Type B pancreatic cell (in vitro differentiated cells): ENCODE measurements around the gene SEPTIN5. TPM values are rescaled to one million over a fixed set of nuclear protein-coding genes. Genes with fewer than 3 reads are reported as not detected.

Experiments
- DNase-seq: peaks from one replicate; pipeline ENCODE4 v3.0.0; 2021; ENCODE audit warnings: mixed read lengths; ENCODE audit not compliant: unreplicated experiment; ENCODE audit errors: extremely low spot score
- H3K27ac Mint-ChIP-seq: 2 replicates; pipeline ENCODE4 v1.8.0; 2021; ENCODE audit warnings: mild to moderate bottlenecking, mixed read lengths
- H3K27me3 Mint-ChIP-seq: 2 replicates; pipeline ENCODE4 v1.8.0; 2021; ENCODE audit warnings: mixed read lengths
- H3K36me3 Mint-ChIP-seq: 2 replicates; pipeline ENCODE4 v1.8.0; 2021; ENCODE audit warnings: mixed read lengths
- H3K4me1 Mint-ChIP-seq: one replicate; pipeline ENCODE4 v1.8.0; 2021; ENCODE audit warnings: mixed read lengths; ENCODE audit not compliant: unreplicated experiment
- H3K4me3 Mint-ChIP-seq: 2 replicates; pipeline ENCODE4 v1.8.0; 2021; ENCODE audit warnings: mild to moderate bottlenecking, mixed read lengths
- H3K9me3 Mint-ChIP-seq: 2 replicates; pipeline ENCODE4 v1.8.0; 2021; ENCODE audit warnings: mixed read lengths
- total RNA-seq: library from RNA; stranded (reverse); gene quantifications from 2 replicates; pipeline ENCODE4 v1.2.1, GENCODE V29; 2021; ENCODE audit warnings: low replicate concordance
- TF ChIP-seq, protein P1 (sequence below): fragments of 200-600 bp; sonication (generic); conservative IDR thresholded peaks from 2 replicates; pipeline ENCODE4 v1.5.0; 2021; ENCODE audit warnings: antibody characterized with exemption, mild to moderate bottlenecking

SEPTIN5 gene
- total RNA-seq, 1 donor from 2014 or later, result 45.7 TPM

DNA sequence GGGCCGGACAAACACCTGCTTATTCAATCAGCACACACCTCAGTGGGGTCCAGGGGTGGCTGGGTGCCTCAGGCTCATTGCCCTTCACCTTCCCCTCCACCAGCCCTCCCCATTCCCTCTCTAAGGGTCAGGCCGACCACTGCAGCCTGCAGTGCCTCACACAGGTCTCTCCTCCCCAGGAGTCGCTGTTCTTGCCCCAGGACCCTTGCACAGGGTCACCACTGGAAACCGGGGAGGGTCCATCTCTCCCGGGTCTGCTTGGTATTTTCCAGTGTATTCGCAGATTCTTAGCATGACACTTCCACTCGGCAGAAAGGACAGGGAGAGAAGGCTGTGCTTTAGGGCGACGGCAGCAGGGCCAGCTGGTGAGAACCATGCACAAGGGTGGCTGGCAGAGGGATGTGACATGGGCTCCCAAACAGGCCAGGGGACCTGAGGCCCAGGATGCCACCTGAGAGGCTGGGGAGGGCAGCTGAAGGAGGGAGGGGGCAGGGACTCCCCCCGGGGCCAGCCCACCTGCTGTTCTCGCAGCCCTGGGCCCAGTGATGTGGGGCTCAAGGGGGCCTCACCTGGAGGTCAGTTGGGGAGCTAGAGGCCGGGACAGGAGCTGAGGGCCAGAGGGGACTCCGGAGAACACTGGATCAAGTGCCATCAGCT lies 30.2 kb downstream of the SEPTIN5 start:
- peaks cover 5% of the 10 kb centered on the region for H3K4me1 Mint-ChIP-seq
- no peaks in the 10 kb centered on the region for H3K9me3 Mint-ChIP-seq
- DNase-seq, result no peak
- H3K4me3 Mint-ChIP-seq, result no peak overlapping the region
- TF ChIP-seq, protein P1, sequence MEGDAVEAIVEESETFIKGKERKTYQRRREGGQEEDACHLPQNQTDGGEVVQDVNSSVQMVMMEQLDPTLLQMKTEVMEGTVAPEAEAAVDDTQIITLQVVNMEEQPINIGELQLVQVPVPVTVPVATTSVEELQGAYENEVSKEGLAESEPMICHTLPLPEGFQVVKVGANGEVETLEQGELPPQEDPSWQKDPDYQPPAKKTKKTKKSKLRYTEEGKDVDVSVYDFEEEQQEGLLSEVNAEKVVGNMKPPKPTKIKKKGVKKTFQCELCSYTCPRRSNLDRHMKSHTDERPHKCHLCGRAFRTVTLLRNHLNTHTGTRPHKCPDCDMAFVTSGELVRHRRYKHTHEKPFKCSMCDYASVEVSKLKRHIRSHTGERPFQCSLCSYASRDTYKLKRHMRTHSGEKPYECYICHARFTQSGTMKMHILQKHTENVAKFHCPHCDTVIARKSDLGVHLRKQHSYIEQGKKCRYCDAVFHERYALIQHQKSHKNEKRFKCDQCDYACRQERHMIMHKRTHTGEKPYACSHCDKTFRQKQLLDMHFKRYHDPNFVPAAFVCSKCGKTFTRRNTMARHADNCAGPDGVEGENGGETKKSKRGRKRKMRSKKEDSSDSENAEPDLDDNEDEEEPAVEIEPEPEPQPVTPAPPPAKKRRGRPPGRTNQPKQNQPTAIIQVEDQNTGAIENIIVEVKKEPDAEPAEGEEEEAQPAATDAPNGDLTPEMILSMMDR, result no peak
- no peak overlapping the region for H3K27ac Mint-ChIP-seq
- H3K27me3 Mint-ChIP-seq, result peaks cover 4% of the 10 kb centered on the region
- H3K36me3 Mint-ChIP-seq, result no peaks in the 10 kb centered on the region

DNA sequence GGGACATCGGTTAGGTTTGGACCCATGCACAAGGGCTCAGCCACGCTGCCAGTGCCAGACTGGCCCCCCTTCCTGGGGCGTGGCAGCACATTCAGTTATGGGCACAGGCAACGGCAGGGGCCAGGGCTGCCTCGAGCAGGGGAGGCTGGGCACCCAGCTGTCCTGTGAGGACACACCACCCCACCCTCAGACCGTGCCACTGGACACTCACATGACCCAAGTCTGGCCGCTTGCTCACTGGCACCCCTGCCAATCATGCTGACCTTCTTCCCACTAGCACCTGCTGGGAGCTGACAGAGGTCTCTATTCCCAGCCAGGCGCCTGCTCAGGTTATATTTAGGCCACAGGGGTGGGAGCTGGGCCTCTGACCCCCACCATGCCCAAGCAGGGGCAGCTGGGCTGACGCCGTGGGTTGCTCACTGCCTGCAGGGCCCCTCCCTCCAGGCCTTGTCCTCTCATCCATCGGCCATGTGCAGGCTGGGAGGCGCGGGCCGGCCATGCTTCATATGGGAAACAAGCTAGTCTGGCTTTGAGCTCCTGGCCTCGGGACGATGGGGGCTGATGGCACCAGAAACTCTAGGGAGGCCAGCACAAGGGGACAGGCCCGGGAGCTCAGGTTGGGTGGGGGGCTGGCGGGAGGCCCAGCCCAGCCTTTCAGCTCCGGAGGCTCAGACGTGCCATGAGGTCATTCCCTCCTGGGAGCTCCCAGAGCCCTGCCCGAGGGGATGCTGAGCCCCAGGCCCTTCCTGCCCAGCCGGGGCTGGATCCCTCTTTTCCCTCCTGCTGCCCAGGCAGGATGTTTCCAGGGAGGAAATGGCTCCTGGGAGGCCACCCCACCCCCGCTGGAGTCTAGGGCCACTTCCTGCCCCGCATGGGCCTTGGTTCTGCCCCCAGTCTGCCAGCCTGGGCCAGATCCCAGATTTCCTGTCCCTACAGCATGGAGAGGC lies 31.1 kb downstream of the SEPTIN5 start:
- H3K27me3 Mint-ChIP-seq, result peaks cover 4% of the 10 kb centered on the region
- no peaks in the 10 kb centered on the region for H3K9me3 Mint-ChIP-seq
- DNase-seq, result no peak
- peaks cover 5% of the 10 kb centered on the region for H3K4me1 Mint-ChIP-seq
- no peaks in the 10 kb centered on the region for H3K36me3 Mint-ChIP-seq
- no peak overlapping the region for H3K4me3 Mint-ChIP-seq
- TF ChIP-seq, protein P1, result no peak
- H3K27ac Mint-ChIP-seq, result no peak overlapping the region

DNA sequence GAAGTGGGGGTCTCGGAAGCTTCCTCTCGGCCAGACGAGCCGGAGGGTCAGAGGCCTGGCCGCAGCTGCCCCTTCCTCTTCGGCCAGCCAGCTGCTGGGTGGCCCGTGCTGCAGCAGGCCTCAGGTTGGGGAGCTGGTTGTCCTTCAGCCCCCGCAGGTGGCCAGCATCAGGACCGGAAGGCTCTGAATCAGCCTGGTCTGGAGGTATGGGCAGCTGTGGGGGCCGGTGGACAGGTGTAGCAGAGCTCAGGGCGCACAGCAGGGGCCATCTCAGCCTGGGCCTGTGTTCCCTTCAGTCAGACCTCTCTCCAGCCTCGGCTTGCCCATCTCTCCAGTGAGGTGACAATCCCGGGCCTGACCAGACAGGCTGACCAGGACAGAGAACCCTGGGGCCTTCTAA lies 32.4 kb downstream of the SEPTIN5 start:
- peaks cover 5% of the 10 kb centered on the region for H3K4me1 Mint-ChIP-seq
- TF ChIP-seq, protein P1, result no peak
- H3K27me3 Mint-ChIP-seq, result peaks cover 7% of the 10 kb centered on the region
- H3K9me3 Mint-ChIP-seq, result no peaks in the 10 kb centered on the region
- DNase-seq, result no peak
- no peak overlapping the region for H3K27ac Mint-ChIP-seq
- no peak overlapping the region for H3K4me3 Mint-ChIP-seq
- no peaks in the 10 kb centered on the region for H3K36me3 Mint-ChIP-seq

GRCh38 chr22:19747551-19747950 lies 33.2 kb downstream of the SEPTIN5 start:
- H3K27me3 Mint-ChIP-seq, result peaks cover 10% of the 10 kb centered on the region
- H3K9me3 Mint-ChIP-seq, result no peaks in the 10 kb centered on the region
- peaks cover 5% of the 10 kb centered on the region for H3K4me1 Mint-ChIP-seq
- H3K27ac Mint-ChIP-seq, result no peak overlapping the region
- no peak overlapping the region for H3K4me3 Mint-ChIP-seq
- no peaks in the 10 kb centered on the region for H3K36me3 Mint-ChIP-seq
- TF ChIP-seq, protein P1, result no peak
- DNase-seq, result no peak

- Mint-ChIP-seq H3K27ac (no peak overlapping the region), H3K4me1 (peaks cover 5% of the 10 kb centered on the region), H3K4me3 (no peak overlapping the region)
Measured at GRCh38 chr22:19748139-19748538, 33.8 kb downstream of the SEPTIN5 start.

More at GRCh38 chr22:19748139-19748538, 33.8 kb downstream of the SEPTIN5 start:
- Mint-ChIP-seq H3K9me3 (no peaks in the 10 kb centered on the region), H3K36me3 (no peaks in the 10 kb centered on the region), H3K27me3 (peaks cover 16% of the 10 kb centered on the region)
- no peak for DNase-seq
- TF ChIP-seq, protein P1, result no peak
